ENCODE measurements around the gene ANXA6.

The ANXA6 gene

GRCh38 chr5:151126199-151126645 is 31.4 kb downstream of the ANXA6 start:
- peak; percentile 71 for DNase-seq

GRCh38 chr5:151125421-151125820 is 32.2 kb downstream of the ANXA6 start:
- DNase-seq = no peak

- no peak for DNase-seq
Observed at GRCh38 chr5:151123897-151124751, 33.5 kb downstream of the ANXA6 start.

GRCh38 chr5:151122828-151123227 is 34.8 kb downstream of the ANXA6 start:
- no peak for DNase-seq

- no peak for DNase-seq
Observed at GRCh38 chr5:151121665-151122064, 35.9 kb downstream of the ANXA6 start.

- no peak for DNase-seq
Observed at GRCh38 chr5:151121095-151121494, 36.5 kb downstream of the ANXA6 start.

- no peak for DNase-seq
Observed at GRCh38 chr5:151118913-151119575, 38.5 kb downstream of the ANXA6 start.

- DNase-seq = peak; percentile 75
Observed at GRCh38 chr5:151115272-151115905, 42.2 kb downstream of the ANXA6 start.

- DNase-seq = no peak
Observed at GRCh38 chr5:151113651-151114050, 43.9 kb downstream of the ANXA6 start.

- DNase-seq = no peak
Observed at GRCh38 chr5:151110992-151111391, 46.6 kb downstream of the ANXA6 start.

- no peak for DNase-seq
Observed at GRCh38 chr5:151110122-151110681, 47.4 kb downstream of the ANXA6 start.

- no peak for DNase-seq
Observed at GRCh38 chr5:151108566-151108965, 49.0 kb downstream of the ANXA6 start.

- no peak for DNase-seq
Observed at GRCh38 chr5:151107738-151108520, 49.6 kb downstream of the ANXA6 start.

- DNase-seq = no peak
Observed at GRCh38 chr5:151107084-151107483, 50.5 kb downstream of the ANXA6 start.

GRCh38 chr5:151106509-151106908 is 51.1 kb downstream of the ANXA6 start:
- no peak for DNase-seq

GRCh38 chr5:151106043-151106442 is 51.5 kb downstream of the ANXA6 start:
- no peak for DNase-seq

GRCh38 chr5:151105561-151105960 is 52.0 kb downstream of the ANXA6 start:
- no peak for DNase-seq

- no peak for DNase-seq
Observed at GRCh38 chr5:151104795-151105194, 52.8 kb downstream of the ANXA6 start.

- no peak for DNase-seq
Observed at GRCh38 chr5:151101746-151102145, 55.8 kb downstream of the ANXA6 start.

- DNase-seq = no peak
Observed at GRCh38 chr5:151101151-151101550, 56.4 kb downstream of the ANXA6 start.

- no peak for DNase-seq
Observed at GRCh38 chr5:151100681-151101080, 56.9 kb downstream of the ANXA6 start.

GRCh38 chr5:151098768-151099121 is 58.8 kb downstream of the ANXA6 start:
- DNase-seq = no peak

Data from CD4-positive, alpha-beta T cell treated with Interleukin-12 subunit alpha and Interleukin-12 subunit beta, for 1 hour (primary cell).